Measurements from ENCODE around the gene SLC2A9. TPM values are rescaled to one million over a fixed set of nuclear protein-coding genes. Genes with fewer than 3 reads are reported as not detected.

The SLC2A9 gene
- polyA plus RNA-seq, 2 of the 4 experiments (the other 2 are of a cell fraction) = 0.62 to 0.70 TPM

DNA sequence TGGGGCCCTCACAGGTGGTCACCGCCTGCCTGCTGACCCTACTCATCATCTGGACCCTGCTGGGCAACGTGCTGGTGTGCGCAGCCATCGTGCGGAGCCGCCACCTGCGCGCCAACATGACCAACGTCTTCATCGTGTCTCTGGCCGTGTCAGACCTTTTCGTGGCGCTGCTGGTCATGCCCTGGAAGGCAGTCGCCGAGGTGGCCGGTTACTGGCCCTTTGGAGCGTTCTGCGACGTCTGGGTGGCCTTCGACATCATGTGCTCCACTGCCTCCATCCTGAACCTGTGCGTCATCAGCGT, 239.2 kb downstream of the SLC2A9 start:
- TF ChIP-seq MAX (IDR thresholded peaks at IDR 0.05) (no peak), ZSCAN20 (CRISPR knock-in tag; IDR thresholded peaks at IDR 0.05) (no peak), MYC (IDR thresholded peaks at IDR 0.05; ENCODE audit: borderline replicate concordance, low read length) (no peak), HOXB5 (CRISPR knock-in tag; IDR thresholded peaks at IDR 0.05) (no peak), HDAC2 (IDR thresholded peaks at IDR 0.05) (no peak), RNF2 (IDR thresholded peaks at IDR 0.05; ENCODE audit: borderline replicate concordance, low read depth) (no peak), POLR2A (IDR thresholded peaks at IDR 0.05; ENCODE audit: low read length) (no peak), RCOR1 (IDR thresholded peaks at IDR 0.05; ENCODE audit: low read depth, low read length) (no peak), MAFK (IDR thresholded peaks at IDR 0.05; ENCODE audit: partially characterized antibody) (no peak), ZFP36 (IDR thresholded peaks at IDR 0.05; ENCODE audit: borderline replicate concordance, partially characterized antibody) (no peak), EHMT2 (IDR thresholded peaks at IDR 0.05; ENCODE audit: low read depth) (no peak), USF2 (IDR thresholded peaks at IDR 0.05) (no peak)
- TF ChIP-seq, protein P1, sequence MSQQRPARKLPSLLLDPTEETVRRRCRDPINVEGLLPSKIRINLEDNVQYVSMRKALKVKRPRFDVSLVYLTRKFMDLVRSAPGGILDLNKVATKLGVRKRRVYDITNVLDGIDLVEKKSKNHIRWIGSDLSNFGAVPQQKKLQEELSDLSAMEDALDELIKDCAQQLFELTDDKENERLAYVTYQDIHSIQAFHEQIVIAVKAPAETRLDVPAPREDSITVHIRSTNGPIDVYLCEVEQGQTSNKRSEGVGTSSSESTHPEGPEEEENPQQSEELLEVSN (IDR thresholded peaks at IDR 0.05; ENCODE audit: borderline replicate concordance, low read depth) = no peak
- ATAC-seq = no peak
- no peak for DNase-seq (ENCODE audit: low read depth in 1 of 2, low spot score in 1 of 2)
- H3K4me2 ChIP-seq = no peak overlapping the region
- no peaks in the 10 kb centered on the region for H3K4me1 ChIP-seq
- no CpG with 5 or more reads among the region's 22 CpGs for WGBS (ENCODE audit: missing lambda C conversion rate)
- no peaks in the 10 kb centered on the region for H3K9me3 ChIP-seq
- H3K27ac ChIP-seq = no peak overlapping the region
- FAIRE-seq = no peak
- ChIA-PET CTCF (no interaction called here), POLR2A (no interaction called here)
- H3K4me3 ChIP-seq = no peak overlapping the region

GRCh38 chr4:9781343-9782135, 239.8 kb downstream of the SLC2A9 start, which contains the start of gene DRD5:
Gene DRD5, plus strand, starts transcription at chr4:9781634. Its CDS starts 396 bp downstream, at chr4:9782030.
- H3K9me3 ChIP-seq = no peaks in the 10 kb centered on the region
- no peak within 1 kb of the TSS for H3K4me2 ChIP-seq
- ChIA-PET CTCF (no interaction called here), POLR2A (no interaction called here)
- FAIRE-seq (no peak), ATAC-seq (no peak), DNase-seq (ENCODE audit: low read depth in 1 of 2, low spot score in 1 of 2) (no peak)
- 18% methylated on average over 2 of the region's 78 CpGs for WGBS (ENCODE audit: missing lambda C conversion rate)
- H3K4me3 ChIP-seq = no peak within 1 kb of the TSS
- H3K27ac ChIP-seq = no peak within 1 kb of the TSS
- TF ChIP-seq CHD4 (IDR thresholded peaks at IDR 0.05; ENCODE audit: borderline replicate concordance) (no peak), ZFP36 (IDR thresholded peaks at IDR 0.05; ENCODE audit: borderline replicate concordance, partially characterized antibody) (no peak), JUNB (IDR thresholded peaks at IDR 0.05) (no peak), HDAC2 (IDR thresholded peaks at IDR 0.05) (no peak), NPAS2 (CRISPR knock-in tag; IDR thresholded peaks at IDR 0.05; ENCODE audit: borderline replicate concordance) (no peak), MAZ (IDR thresholded peaks at IDR 0.05; ENCODE audit: borderline replicate concordance, low read depth, low read length) (no peak), BCL3 (IDR thresholded peaks at IDR 0.05) (no peak), CBX2 (IDR thresholded peaks at IDR 0.05; ENCODE audit: borderline replicate concordance, low read depth) (no peak), HOXA7 (CRISPR knock-in tag; IDR thresholded peaks at IDR 0.05) (no peak), BHLHE40 (IDR thresholded peaks at IDR 0.05; ENCODE audit: low read depth, low read length) (no peak), HOXB13 (CRISPR knock-in tag; IDR thresholded peaks at IDR 0.05; ENCODE audit: low read depth) (no peak), ESRRA (IDR thresholded peaks at IDR 0.05; ENCODE audit: borderline replicate concordance, low read length) (no peak), POLR2AphosphoS2 (conservative IDR thresholded peaks at IDR 0.05; ENCODE audit: low read length) (no peak), HEYL (CRISPR knock-in tag; IDR thresholded peaks at IDR 0.05) (no peak), RCOR1 (IDR thresholded peaks at IDR 0.05; ENCODE audit: low read depth, low read length) (no peak)
- TF ChIP-seq, protein P1 (IDR thresholded peaks at IDR 0.05; ENCODE audit: borderline replicate concordance, low read depth) = no peak
- no peaks in the 10 kb centered on the region for H3K4me1 ChIP-seq

Small RNA genes within 50 kb of the gene (small RNA-seq; reads per million reads assigned to genes)
- gene RNA5SP154 = 0 reads per million in 6 experiments

Other genes with a start within 250 kb of the SLC2A9 start
- gene DRD5, start 239.9 kb downstream of the SLC2A9 start, polyA plus RNA-seq (2011; rRNA removed) = not detected in 2 replicates
- not detected in 3 replicates for gene DRD5, start 239.9 kb downstream of the SLC2A9 start, polyA plus RNA-seq (2017; fragmentation: RNase III; extraction: RNeasy Plus Mini Kit Qiagen cat#74134 plus additional on column Dnase treatment)
- gene WDR1, start 95.3 kb upstream of the SLC2A9 start, polyA plus RNA-seq (2011; rRNA removed) = 207 and 326 TPM in 2 replicates
- 251 to 278 TPM (median 266 TPM) in 3 replicates for gene WDR1, start 95.3 kb upstream of the SLC2A9 start, polyA plus RNA-seq (2017; fragmentation: RNase III; extraction: RNeasy Plus Mini Kit Qiagen cat#74134 plus additional on column Dnase treatment)

All from A549 (cell line).